Inflammatory macrophage treated with lipopolysaccharide for 1 hour (primary cell): ENCODE measurements around the gene MRS2.
A peak's percentile ranks its signal among the peaks of the same experiment; 100 is the strongest.
"Not testable (repeated sequence)": the region's sequence is repeated elsewhere in the genome, so short reads cannot be mapped to it uniquely, and the experiment has no call there.

Experiments
- DNase-seq, 2 donors: peaks; one replicate each; pipeline ENCODE4 v3.0.0-alpha.2; 2020 to 2022

The MRS2 gene

DNA sequence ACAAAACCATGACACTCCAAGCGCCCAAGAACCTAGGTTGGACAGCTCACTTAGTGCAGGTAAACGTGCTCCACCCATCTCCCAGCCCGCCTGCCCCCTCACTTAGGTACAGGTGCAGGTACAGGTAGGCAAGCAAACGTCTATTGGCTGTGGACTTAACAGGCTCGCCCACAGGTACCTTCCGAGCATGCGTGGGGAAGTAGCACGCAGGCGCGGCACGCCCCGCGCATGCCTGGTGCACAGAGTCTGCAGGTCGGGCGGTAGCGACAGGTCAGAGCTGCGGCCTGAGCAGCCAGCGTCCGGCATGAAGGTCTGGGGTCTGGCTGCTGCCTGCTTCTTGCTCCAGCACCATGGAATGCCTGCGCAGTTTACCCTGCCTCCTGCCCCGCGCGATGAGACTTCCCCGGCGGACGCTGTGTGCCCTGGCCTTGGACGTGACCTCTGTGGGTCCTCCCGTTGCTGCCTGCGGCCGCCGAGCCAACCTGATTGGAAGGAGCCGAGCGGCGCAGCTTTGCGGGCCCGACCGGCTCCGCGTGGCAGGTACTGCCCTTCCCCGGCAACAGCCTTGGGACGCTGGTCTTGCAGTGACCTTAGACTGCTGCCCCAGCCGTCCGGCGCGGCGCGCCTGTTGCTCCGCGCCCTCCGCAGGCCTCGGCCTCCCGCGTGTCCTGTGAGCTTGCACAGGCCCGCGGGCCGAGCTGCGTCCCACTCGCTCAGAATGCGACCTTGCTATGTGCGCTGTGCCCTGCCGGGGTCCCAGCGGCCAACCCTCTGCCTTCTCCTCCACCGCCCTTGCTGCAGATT is at the start of gene MRS2:
Gene MRS2, plus strand, starts transcription at position 240 of the 804 bp plus-strand sequence. Its CDS starts 111 bp downstream, at position 351.
- peak; percentile 73 to 80 for DNase-seq

GRCh38 chr6:24353861-24354260 is 48.9 kb upstream of the MRS2 start:
- DNase-seq: no peak

DNA sequence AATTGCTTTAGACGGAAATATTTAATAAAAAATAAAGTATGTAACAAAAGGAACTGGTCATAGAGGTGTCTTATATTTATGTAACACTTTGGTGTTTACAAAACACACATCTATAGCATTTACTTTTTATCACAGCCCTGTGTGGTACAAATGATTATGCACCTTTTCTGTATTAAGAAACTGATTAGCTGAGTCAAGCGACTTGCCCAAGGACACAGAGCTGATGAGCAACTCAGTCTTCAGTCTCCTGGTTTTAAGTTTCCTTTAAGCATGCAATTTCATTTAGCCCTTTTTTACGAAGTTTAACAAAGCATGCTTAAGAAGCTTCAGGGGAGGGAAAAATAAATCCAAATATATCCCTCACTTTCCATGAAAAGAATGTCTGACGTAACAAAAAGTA is 47.3 kb upstream of the MRS2 start:
- no peak for DNase-seq

DNA sequence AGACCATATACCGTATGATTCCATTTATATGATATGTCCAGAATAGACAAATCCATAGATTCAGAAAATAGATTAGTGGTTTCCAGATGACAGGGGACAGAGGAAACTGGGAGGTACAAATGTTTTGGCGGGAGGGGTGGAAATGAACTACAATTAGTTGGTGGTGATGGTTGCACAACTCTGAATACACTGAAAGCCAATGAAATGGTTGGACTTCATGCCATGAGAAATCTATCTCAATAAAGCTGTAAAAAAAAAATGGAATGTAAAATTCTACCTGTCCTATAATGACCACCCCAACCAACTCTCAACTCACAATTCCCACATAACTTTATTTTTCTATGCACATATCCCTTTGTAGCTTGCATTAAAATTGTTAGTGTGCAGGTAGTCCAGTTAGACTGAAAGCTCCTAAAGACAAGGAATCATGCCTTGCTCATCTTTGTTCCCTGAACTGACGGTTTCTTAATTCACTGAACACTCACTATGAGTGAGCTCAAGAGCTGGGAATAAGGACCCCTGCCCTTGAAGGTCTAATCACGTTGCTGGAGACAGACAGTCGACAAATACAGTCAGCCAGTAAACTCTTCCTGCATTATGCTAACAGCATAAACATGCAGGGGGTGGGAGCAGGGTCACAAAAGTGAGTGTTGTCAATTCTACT is 46.3 kb upstream of the MRS2 start:
- no peak for DNase-seq

DNA sequence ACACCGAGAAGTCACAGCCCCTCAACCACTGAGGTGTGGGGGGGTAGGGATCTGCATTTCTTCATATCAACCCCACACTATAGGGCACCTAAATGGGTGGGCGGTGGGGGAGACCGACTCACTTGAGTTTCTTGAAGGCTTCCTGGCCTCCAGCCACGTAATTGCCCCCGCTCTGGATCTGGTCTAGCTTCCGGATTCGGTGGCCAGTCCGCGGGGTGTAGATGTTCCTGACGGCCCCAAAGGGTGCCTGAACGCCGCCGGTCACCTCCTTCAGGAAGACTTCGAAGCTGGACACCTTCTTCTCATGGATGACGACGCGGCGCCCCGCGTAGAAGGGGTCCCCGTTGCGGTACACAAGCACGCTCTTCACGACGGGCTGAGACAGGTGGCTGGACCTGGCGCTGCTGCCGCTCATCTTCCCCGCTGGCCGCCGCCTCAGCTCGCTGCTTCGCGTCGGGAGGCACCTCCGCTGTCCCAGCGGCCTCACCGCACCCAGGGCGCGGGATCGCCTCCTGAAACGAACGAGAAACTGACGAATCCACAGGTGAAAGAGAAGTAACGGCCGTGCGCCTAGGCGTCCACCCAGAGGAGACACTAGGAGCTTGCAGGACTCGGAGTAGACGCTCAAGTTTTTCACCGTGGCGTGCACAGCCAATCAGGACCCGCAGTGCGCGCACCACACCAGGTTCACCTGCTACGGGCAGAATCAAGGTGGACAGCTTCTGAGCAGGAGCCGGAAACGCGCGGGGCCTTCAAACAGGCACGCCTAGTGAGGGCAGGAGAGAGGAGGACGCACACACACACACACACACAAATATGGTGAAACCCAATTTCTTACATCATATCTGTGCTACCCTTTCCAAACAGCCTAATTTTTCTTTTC is 45.2 kb upstream of the MRS2 start, which contains the start of gene DCDC2:
Gene DCDC2, minus strand, starts transcription at position 724 of the 883 bp plus-strand sequence. Its CDS starts 309 bp downstream, at position 415.
- no peak for DNase-seq

GRCh38 chr6:24358219-24358821 is 44.4 kb upstream of the MRS2 start:
- DNase-seq: no peak

DNA sequence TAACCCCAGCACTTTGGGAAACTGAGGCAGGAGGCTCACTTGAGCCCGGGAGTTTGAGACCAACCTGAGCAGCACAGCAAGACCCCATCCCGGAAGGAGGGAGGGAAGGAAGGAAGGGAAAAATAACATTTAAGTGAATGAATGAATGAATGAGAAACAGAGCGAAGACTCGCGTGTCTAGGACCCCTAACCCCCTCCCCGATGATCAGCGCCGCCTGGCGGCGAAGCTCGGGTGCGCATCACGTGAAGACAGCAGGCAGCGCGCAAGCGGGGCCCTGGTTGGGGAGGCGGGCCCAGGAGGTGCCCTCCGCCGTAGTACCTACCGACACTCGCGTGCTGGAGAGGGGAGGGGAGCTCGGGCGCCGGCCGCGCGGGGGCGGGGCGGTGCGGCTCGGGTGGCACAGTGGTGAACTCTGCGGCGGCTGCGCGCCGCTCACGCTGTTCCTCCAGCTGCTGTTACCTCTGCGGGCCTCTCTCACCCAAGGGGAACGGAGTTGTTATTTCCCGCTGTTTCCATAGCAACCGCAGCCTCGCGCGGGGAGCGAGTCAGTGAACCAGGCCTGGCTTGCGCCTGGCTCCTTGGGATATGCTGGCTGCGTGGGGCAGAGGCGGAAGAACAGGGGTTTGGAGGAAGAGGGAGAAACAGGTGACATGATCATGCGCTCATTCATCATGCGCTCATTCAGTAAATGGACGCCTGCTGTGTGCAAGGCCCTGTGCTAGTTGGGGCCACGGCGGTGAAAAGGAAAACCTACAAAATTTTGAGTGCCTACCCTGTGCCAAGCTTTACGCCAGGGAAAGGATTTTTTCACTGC is 42.9 kb upstream of the MRS2 start:
- DNase-seq: peak; percentile 55 to 60

GRCh38 chr6:24362363-24362762 is 40.4 kb upstream of the MRS2 start:
- DNase-seq: not testable (repeated sequence)

DNA sequence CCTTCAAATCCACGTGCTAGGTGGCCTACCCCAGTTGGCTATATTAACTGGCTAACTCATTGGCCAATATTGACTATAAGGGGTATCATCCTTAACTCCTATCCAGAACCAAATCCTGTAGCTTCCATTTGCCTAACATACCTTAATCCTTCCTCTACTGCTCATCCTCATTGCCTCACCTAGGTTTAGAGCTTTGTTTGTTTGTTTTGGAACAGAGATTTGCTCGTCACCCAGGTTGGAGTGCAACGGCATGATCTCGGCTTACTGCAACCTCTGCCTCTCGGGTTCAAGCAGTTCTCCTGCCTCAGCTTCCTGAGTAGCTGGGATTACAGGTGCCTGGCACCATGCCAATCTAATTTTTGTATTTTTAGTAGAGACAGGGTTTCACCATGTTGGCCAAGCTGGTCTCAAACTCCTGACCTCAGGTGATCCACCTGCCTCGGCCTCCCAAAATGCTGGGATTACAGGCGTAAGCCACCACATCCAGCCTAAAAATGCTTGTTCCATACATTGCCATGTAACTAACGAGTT is 37.6 kb upstream of the MRS2 start:
- DNase-seq: not testable (repeated sequence)

DNA sequence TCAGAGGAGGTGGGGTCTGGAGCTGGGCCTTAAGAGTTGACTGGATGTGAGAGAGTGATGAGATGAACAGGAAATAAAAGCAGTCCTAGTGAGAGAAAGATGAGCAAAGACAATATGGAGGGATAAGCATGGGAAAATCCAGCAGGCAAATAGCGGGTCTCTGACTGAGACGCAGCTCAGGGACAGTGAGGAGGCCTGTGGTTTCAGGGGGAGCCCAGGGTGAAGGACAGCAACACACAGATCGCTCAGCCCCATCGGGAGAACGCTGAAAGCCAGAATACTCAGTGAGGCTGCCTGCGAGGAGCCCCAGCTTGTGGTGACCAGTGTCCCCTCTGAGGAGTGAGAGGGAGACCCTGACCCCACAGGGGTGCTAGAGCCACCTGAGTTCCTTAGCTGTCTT is 28.1 kb upstream of the MRS2 start:
- no peak for DNase-seq

DNA sequence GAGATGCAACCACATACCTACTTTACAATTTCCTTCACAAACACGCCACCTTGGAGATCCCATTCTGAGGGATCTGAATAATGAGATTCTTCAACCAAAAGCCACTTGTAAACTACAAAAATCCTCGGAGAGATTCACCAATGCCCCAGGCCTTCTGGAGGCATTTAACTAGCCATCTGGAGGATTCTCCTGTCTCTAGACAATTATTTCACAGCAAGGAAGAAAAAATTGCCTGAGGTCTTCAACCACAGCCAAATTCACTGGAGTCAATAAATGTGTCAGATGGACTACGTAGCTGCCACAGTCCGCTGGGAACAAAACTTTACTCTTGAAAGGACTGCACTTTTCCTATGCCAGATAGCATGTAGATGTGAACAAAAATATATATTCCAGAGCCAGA is 25.9 kb upstream of the MRS2 start:
- DNase-seq: no peak

GRCh38 chr6:24378473-24379097 is 24.2 kb upstream of the MRS2 start:
- no peak for DNase-seq

DNA sequence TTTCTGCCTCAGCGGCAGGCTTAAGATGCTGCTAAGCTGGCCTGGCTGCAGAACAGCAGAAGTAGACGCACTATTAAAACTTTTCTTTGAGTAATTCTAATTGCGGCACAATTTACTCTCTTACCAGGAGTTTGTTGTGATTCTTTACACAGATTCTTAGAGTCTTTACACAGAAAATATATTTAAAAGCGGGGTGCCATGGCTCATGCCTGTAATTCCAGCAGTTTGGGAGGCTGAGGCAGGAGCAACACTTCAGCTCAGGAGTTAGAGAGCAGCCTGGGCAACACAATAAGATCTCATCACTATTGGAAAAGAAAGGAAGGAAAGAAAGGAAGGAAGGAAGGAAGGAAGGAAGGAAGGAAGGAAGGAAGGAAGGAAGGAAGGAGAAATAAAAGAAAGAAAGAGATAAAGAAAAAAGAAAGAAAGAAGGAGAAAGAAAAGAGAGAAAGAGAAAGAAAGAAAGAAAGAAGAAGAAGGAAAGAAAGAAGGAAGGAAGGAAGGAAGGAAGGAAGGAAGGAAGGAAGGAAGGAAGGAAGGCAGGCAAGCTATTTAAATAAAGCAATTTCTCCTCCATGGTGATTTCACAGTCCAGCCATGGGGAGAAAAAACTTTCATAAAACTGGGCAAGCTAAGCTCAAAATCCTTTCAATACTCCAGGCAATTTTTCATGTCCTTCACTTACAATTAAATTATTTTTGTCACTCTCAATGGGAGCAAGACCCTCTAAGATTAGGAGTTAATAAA is 21.1 kb upstream of the MRS2 start:
- DNase-seq: no peak

DNA sequence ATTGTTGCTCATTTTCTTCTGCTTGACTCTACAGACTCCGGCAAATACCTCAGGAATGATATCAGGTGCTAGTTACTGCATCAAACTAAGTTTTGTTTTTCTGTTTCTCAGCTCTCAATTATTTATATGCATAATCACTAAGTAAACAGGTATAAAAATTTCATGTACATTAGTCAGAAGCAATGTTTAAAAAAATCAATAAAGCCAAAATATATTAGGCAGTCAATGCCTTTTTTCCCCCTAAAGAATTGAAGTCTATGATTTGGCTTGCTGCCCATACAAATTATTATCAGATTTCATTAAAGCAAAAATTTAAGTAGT is 20.6 kb upstream of the MRS2 start:
- DNase-seq: no peak

GRCh38 chr6:24382891-24383494 is 19.7 kb upstream of the MRS2 start:
- not testable (repeated sequence) for DNase-seq

- DNase-seq: not testable (repeated sequence)
Measured at GRCh38 chr6:24384369-24385130, 18.2 kb upstream of the MRS2 start.

DNA sequence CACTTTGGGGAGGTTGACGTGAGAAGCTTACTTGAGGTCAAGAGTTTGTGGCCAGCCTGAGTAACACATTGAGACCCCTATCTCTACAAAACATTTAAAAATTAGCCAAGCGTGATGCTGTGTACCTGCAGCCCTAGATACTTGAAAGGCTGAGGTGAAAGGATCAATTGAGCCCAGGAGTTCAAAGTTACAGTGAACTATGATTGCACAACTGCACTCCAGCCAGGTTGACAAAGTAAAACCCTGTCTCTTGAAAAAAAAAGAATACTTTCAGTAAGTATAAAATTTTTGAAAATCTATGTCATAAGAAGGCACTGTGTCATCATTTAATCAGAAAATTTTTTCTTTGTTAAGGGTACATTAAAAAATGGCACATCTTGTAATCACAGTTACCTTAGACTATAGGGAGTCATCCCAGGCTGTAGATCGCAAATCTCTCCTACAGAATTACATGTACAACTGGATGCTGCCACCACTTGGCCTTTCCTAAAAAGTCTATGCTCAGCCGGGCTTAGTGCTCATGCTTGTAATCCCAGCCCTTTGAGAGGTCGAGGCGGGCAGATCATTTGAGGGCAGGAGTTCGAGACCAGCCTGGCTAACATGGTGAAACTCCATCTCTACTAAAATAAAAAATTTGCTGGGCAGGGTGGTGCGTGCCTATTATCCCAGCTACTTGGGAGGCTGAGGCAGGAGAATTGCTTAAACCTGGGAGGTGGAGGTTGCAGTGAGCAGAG is 17.0 kb upstream of the MRS2 start:
- no peak for DNase-seq

- DNase-seq: no peak
Measured at GRCh38 chr6:24387818-24388217, 14.9 kb upstream of the MRS2 start.

- no peak for DNase-seq
Measured at GRCh38 chr6:24391208-24391607, 11.5 kb upstream of the MRS2 start.
